ENCODE results near the gene ARHGAP26. TPM values are rescaled to one million over a fixed set of nuclear protein-coding genes. Genes with fewer than 3 reads are reported as not detected.

The ARHGAP26 gene
- total RNA-seq, 1 donor from 2014 or later: 42.1 TPM

- peaks cover 34% of the 10 kb centered on the region for H3K4me1 ChIP-seq
- no peak for TF ChIP-seq CTCF (IDR thresholded peaks at IDR 0.05)
- H3K36me3 ChIP-seq: no peaks in the 10 kb centered on the region
- ATAC-seq: no peak
- H3K27me3 ChIP-seq (ENCODE audit: low read depth): no peaks in the 10 kb centered on the region
- H3K4me3 ChIP-seq: no peak overlapping the region
- no peaks in the 10 kb centered on the region for H3K9me3 ChIP-seq
- no peak overlapping the region for H3K27ac ChIP-seq
- no peak for DNase-seq
- intact Hi-C loops (cut with DNase I): no loop called here
These were observed 86.1 kb downstream of the ARHGAP26 start for GRCh38 chr5:142856269-142856782.

GRCh38 chr5:142857405-142857804, 87.2 kb downstream of the ARHGAP26 start:
- no peak for TF ChIP-seq CTCF (IDR thresholded peaks at IDR 0.05)
- Histone ChIP-seq H3K4me1 (peaks cover 38% of the 10 kb centered on the region), H3K4me3 (no peak overlapping the region), H3K27ac (no peak overlapping the region), H3K27me3 (ENCODE audit: low read depth) (no peaks in the 10 kb centered on the region), H3K36me3 (no peaks in the 10 kb centered on the region), H3K9me3 (no peaks in the 10 kb centered on the region)
- DNase-seq (no peak), ATAC-seq (peak in 1 of 2 donors; percentile 18)
- intact Hi-C loops (cut with DNase I): no loop called here

GRCh38 chr5:142859037-142859436, 88.9 kb downstream of the ARHGAP26 start:
- DNase-seq (no peak), ATAC-seq (no peak)
- Histone ChIP-seq H3K4me1 (peaks cover 29% of the 10 kb centered on the region), H3K4me3 (no peak overlapping the region), H3K27ac (no peak overlapping the region), H3K36me3 (no peaks in the 10 kb centered on the region), H3K9me3 (no peaks in the 10 kb centered on the region), H3K27me3 (ENCODE audit: low read depth) (no peaks in the 10 kb centered on the region)
- intact Hi-C loops (cut with DNase I): no loop called here
- no peak for TF ChIP-seq CTCF (IDR thresholded peaks at IDR 0.05)

GRCh38 chr5:142860270-142860669, 90.1 kb downstream of the ARHGAP26 start:
- ATAC-seq: peak in 1 of 2 donors; percentile 34
- H3K27ac ChIP-seq: no peak overlapping the region
- intact Hi-C loops (cut with DNase I): loop anchor here (10.0 kb wide), 1 partner anchor 85 kb away; the partner anchor contains the start of gene ARHGAP26
- H3K9me3 ChIP-seq: no peaks in the 10 kb centered on the region
- H3K36me3 ChIP-seq: no peaks in the 10 kb centered on the region
- peaks cover 29% of the 10 kb centered on the region for H3K4me1 ChIP-seq
- TF ChIP-seq CTCF (IDR thresholded peaks at IDR 0.05): no peak
- no peaks in the 10 kb centered on the region for H3K27me3 ChIP-seq (ENCODE audit: low read depth)
- no peak for DNase-seq
- no peak overlapping the region for H3K4me3 ChIP-seq

GRCh38 chr5:142861011-142861410, 90.8 kb downstream of the ARHGAP26 start:
- H3K27me3 ChIP-seq (ENCODE audit: low read depth): no peaks in the 10 kb centered on the region
- peaks cover 29% of the 10 kb centered on the region for H3K4me1 ChIP-seq
- no peak for TF ChIP-seq CTCF (IDR thresholded peaks at IDR 0.05)
- no peaks in the 10 kb centered on the region for H3K36me3 ChIP-seq
- ATAC-seq (peak; percentile 52 to 72), DNase-seq (no peak)
- intact Hi-C loops (cut with DNase I): loop anchor here (10.0 kb wide), 1 partner anchor 86 kb away; the partner anchor contains the start of gene ARHGAP26
- H3K9me3 ChIP-seq: no peaks in the 10 kb centered on the region
- peak overlapping the region; percentile 1 for H3K27ac ChIP-seq
- no peak overlapping the region for H3K4me3 ChIP-seq
